HepG2 (cell line): Measurements from ENCODE around the gene CFAP221. TPM values are rescaled to one million over a fixed set of nuclear protein-coding genes. Genes with fewer than 3 reads are reported as not detected.
A peak's percentile ranks its signal among the peaks of the same experiment; 100 is the strongest.

ENCODE experiments used
- HOXA5 ChIP-seq: sonication (generic); formaldehyde crosslinking; IDR thresholded peaks from 2 replicates; pipeline ENCODE4 v1.4.0; 2020; ENCODE audit warnings: missing genetic modification reagents
- MAFG ChIP-seq: sonication (generic); formaldehyde crosslinking; IDR thresholded peaks from 2 replicates; pipeline ENCODE4 v1.5.1; 2020; ENCODE audit warnings: mild to moderate bottlenecking, missing genetic modification reagents
- MEF2D ChIP-seq: sonication (generic); formaldehyde crosslinking; IDR thresholded peaks from 2 replicates; pipeline ENCODE4 v1.5.1; 2020; ENCODE audit warnings: mild to moderate bottlenecking, missing genetic modification reagents
- REXO4 ChIP-seq: sonication (generic); formaldehyde crosslinking; IDR thresholded peaks from 2 replicates; pipeline ENCODE4 v1.8.0; 2022; ENCODE audit warnings: missing genetic modification reagents, mild to moderate bottlenecking, borderline replicate concordance
- WIZ ChIP-seq: sonication (generic); formaldehyde crosslinking; IDR thresholded peaks from 2 replicates; pipeline ENCODE4 v1.5.1; 2020; ENCODE audit warnings: mild to moderate bottlenecking, missing genetic modification reagents
- ZBTB14 ChIP-seq: sonication (generic); formaldehyde crosslinking; IDR thresholded peaks from 2 replicates; pipeline ENCODE4 v1.4.0; 2020; ENCODE audit warnings: missing genetic modification reagents
- ZNF12 ChIP-seq: sonication (generic); formaldehyde crosslinking; IDR thresholded peaks from 2 replicates; pipeline ENCODE4 v1.5.0; 2020; ENCODE audit warnings: missing genetic modification reagents
- ZNF720 ChIP-seq: sonication (generic); formaldehyde crosslinking; IDR thresholded peaks from 2 replicates; pipeline ENCODE4 v1.4.0; 2020; ENCODE audit warnings: missing genetic modification reagents
- polyA plus RNA-seq, 8 experiments: library from polyadenylated mRNA; depleted of rRNA in 3 of 8; stranded (reverse) in 7 of 8; unstranded in 1 of 8; fragments of >200 nt; fragmentation: Illumina TruSeq in 4 of 8; extraction: Trizol in 4 of 8; gene quantifications; 2 replicates each; pipeline versions ENCODE4 v1.2.1 to v1.2.3, GENCODE V29; 2011 to 2016; ENCODE audit warnings: low read depth in 4 of 8, missing spikeins in 1 of 8, mixed read lengths in 1 of 8; ENCODE audit not compliant: insufficient read depth in 1 of 8
- total RNA-seq, 5 experiments: library from RNA; depleted of rRNA; stranded (reverse); fragments of >200 nt; fragmentation: Illumina TruSeq; extraction: Trizol; gene quantifications; 2 replicates each; pipeline ENCODE4 v1.2.3, GENCODE V29; 2016; ENCODE audit warnings: low read depth in 1 of 5
- TF ChIP-seq, protein P1 (sequence below): sonication (generic); formaldehyde crosslinking; IDR thresholded peaks from 2 replicates; pipeline ENCODE4 v1.4.0; 2020; ENCODE audit warnings: missing genetic modification reagents
- TF ChIP-seq, protein P2 (sequence below): sonication (generic); formaldehyde crosslinking; IDR thresholded peaks from 2 replicates; pipeline ENCODE4 v1.4.0; 2020; ENCODE audit warnings: missing genetic modification reagents, borderline replicate concordance

CFAP221 gene
- total and polyA plus RNA-seq, 2 of the 13 experiments (the other 11 are each of a cell fraction or from before 2014, with no cell fraction given) = not detected

DNA sequence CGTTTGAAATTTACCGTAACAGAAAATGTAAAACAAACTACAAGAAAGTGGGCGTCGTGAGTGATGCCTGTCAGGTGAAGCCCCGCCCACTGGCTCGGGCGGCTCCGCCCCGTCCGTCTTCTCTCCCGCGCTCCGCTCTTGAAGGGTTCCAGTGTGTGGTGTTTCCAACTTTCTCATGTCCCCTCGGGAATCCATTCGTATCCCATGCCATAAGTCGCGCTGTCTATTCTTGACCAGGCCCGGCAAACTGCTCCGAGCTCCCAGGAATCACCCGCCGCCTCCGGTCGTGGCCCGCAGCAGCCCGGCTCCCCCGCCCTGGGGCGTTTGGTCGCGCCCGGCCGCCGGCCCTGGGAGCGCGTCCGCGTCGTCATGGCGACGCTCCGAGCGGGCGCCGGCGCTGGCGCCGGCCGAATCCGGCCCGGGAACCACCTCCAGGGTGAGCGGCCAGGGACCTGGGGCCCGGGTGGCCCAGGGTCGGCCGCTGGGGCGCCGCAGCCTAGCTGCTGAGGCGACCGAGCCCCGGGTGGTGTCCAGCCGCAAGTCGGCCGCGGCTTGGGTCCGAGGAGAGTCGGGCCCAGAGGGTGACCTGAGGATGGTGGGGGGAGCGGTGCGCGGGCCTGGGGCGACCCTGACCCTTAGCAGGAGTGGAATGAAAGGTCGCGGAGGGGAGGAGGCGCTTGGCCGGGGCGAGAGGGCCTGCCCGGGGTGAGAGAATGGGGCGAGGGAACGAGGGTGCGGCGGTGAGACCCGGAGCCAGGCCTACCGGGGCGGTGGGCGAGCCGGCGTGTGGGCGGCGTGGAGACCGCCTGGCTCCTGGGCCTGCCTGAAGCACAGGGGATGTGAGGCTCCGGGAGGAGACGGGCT is at the start of gene CFAP221 (continued):
- TF ChIP-seq MAFG (no peak), WIZ (CRISPR knock-in tag) (no peak), ZNF12 (CRISPR knock-in tag) (no peak), REXO4 (CRISPR knock-in tag) (no peak), ZNF720 (no peak), ZBTB14 (CRISPR knock-in tag) (0 out of 2 replicates have a peak, but pooled peaks have one; percentile 22), MEF2D (CRISPR knock-in tag) (no peak), HOXA5 (CRISPR knock-in tag) (no peak)
- TF ChIP-seq, protein P1, sequence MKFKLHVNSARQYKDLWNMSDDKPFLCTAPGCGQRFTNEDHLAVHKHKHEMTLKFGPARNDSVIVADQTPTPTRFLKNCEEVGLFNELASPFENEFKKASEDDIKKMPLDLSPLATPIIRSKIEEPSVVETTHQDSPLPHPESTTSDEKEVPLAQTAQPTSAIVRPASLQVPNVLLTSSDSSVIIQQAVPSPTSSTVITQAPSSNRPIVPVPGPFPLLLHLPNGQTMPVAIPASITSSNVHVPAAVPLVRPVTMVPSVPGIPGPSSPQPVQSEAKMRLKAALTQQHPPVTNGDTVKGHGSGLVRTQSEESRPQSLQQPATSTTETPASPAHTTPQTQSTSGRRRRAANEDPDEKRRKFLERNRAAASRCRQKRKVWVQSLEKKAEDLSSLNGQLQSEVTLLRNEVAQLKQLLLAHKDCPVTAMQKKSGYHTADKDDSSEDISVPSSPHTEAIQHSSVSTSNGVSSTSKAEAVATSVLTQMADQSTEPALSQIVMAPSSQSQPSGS (CRISPR knock-in tag) = no peak
- TF ChIP-seq, protein P2, sequence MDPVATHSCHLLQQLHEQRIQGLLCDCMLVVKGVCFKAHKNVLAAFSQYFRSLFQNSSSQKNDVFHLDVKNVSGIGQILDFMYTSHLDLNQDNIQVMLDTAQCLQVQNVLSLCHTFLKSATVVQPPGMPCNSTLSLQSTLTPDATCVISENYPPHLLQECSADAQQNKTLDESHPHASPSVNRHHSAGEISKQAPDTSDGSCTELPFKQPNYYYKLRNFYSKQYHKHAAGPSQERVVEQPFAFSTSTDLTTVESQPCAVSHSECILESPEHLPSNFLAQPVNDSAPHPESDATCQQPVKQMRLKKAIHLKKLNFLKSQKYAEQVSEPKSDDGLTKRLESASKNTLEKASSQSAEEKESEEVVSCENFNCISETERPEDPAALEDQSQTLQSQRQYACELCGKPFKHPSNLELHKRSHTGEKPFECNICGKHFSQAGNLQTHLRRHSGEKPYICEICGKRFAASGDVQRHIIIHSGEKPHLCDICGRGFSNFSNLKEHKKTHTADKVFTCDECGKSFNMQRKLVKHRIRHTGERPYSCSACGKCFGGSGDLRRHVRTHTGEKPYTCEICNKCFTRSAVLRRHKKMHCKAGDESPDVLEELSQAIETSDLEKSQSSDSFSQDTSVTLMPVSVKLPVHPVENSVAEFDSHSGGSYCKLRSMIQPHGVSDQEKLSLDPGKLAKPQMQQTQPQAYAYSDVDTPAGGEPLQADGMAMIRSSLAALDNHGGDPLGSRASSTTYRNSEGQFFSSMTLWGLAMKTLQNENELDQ (CRISPR knock-in tag) = no peak
- TF ChIP-seq, all 625 proteins: peak for 133
